ENCODE data around the gene SFT2D2.

The SFT2D2 gene

GRCh38 chr1:168210312-168210711 is 15.5 kb upstream of the SFT2D2 start:
- no peaks in the 10 kb centered on the region for H3K27me3 ChIP-seq (ENCODE audit: insufficient read depth, low read length, poor library complexity, severe bottlenecking)
- no peaks in the 10 kb centered on the region for H3K79me2 ChIP-seq (ENCODE audit: insufficient read depth, low read length)
- no peak overlapping the region for H2AFZ ChIP-seq (ENCODE audit: low read length)
- H3K9me3 ChIP-seq (ENCODE audit: insufficient read depth, low read depth, low read length): no peaks in the 10 kb centered on the region
- TF ChIP-seq CTCF (conservative IDR thresholded peaks at IDR 0.05; ENCODE audit: low read length): no peak
- TF ChIP-seq EZH2phosphoT487 (IDR thresholded peaks at IDR 0.05; ENCODE audit: borderline replicate concordance): no peak
- no peaks in the 10 kb centered on the region for H3K9me2 ChIP-seq (replicated peaks; ENCODE audit: low read depth, low read length)
- H3K9ac ChIP-seq (ENCODE audit: low read depth, low read length, poor library complexity, severe bottlenecking): no peak overlapping the region
- no peak overlapping the region for H3K4me2 ChIP-seq (ENCODE audit: low read depth, low read length, poor library complexity, severe bottlenecking)
- H3K4me3 ChIP-seq (ENCODE audit: low read length, poor library complexity, severe bottlenecking): no peak overlapping the region
- H3K36me3 ChIP-seq (ENCODE audit: insufficient read depth, low read length): no peaks in the 10 kb centered on the region
- H3F3A ChIP-seq (ENCODE audit: low read depth): no peaks in the 10 kb centered on the region
- no peaks in the 10 kb centered on the region for H4K20me1 ChIP-seq (ENCODE audit: insufficient read depth, low read length, poor library complexity, severe bottlenecking)
- no peaks in the 10 kb centered on the region for H3K4me1 ChIP-seq (ENCODE audit: insufficient read depth, low read length, poor library complexity, severe bottlenecking)

GRCh38 chr1:168213349-168213748 is 12.5 kb upstream of the SFT2D2 start:
- H3K79me2 ChIP-seq (ENCODE audit: insufficient read depth, low read length): no peaks in the 10 kb centered on the region
- no peak overlapping the region for H3K9ac ChIP-seq (ENCODE audit: low read depth, low read length, poor library complexity, severe bottlenecking)
- H3K9me3 ChIP-seq (ENCODE audit: insufficient read depth, low read depth, low read length): no peaks in the 10 kb centered on the region
- no peaks in the 10 kb centered on the region for H3F3A ChIP-seq (ENCODE audit: low read depth)
- no peaks in the 10 kb centered on the region for H3K9me2 ChIP-seq (replicated peaks; ENCODE audit: low read depth, low read length)
- no peak overlapping the region for H3K4me2 ChIP-seq (ENCODE audit: low read depth, low read length, poor library complexity, severe bottlenecking)
- H3K4me3 ChIP-seq (ENCODE audit: low read length, poor library complexity, severe bottlenecking): no peak overlapping the region
- H4K20me1 ChIP-seq (ENCODE audit: insufficient read depth, low read length, poor library complexity, severe bottlenecking): no peaks in the 10 kb centered on the region
- TF ChIP-seq CTCF (conservative IDR thresholded peaks at IDR 0.05; ENCODE audit: low read length) (no peak), EZH2phosphoT487 (IDR thresholded peaks at IDR 0.05; ENCODE audit: borderline replicate concordance) (no peak)
- H2AFZ ChIP-seq (ENCODE audit: low read length): no peak overlapping the region
- H3K27me3 ChIP-seq (ENCODE audit: insufficient read depth, low read length, poor library complexity, severe bottlenecking): no peaks in the 10 kb centered on the region
- no peaks in the 10 kb centered on the region for H3K36me3 ChIP-seq (ENCODE audit: insufficient read depth, low read length)
- no peaks in the 10 kb centered on the region for H3K4me1 ChIP-seq (ENCODE audit: insufficient read depth, low read length, poor library complexity, severe bottlenecking)

- Histone ChIP-seq H3K4me3 (ENCODE audit: low read length, poor library complexity, severe bottlenecking) (no peak overlapping the region), H3K36me3 (ENCODE audit: insufficient read depth, low read length) (no peaks in the 10 kb centered on the region), H3K4me2 (ENCODE audit: low read depth, low read length, poor library complexity, severe bottlenecking) (no peak overlapping the region), H3K4me1 (ENCODE audit: insufficient read depth, low read length, poor library complexity, severe bottlenecking) (no peaks in the 10 kb centered on the region), H3K79me2 (ENCODE audit: insufficient read depth, low read length) (no peaks in the 10 kb centered on the region), H3K9ac (ENCODE audit: low read depth, low read length, poor library complexity, severe bottlenecking) (no peak overlapping the region), H3K27me3 (ENCODE audit: insufficient read depth, low read length, poor library complexity, severe bottlenecking) (no peaks in the 10 kb centered on the region), H3F3A (ENCODE audit: low read depth) (no peaks in the 10 kb centered on the region), H3K9me2 (replicated peaks; ENCODE audit: low read depth, low read length) (no peaks in the 10 kb centered on the region), H2AFZ (ENCODE audit: low read length) (no peak overlapping the region), H4K20me1 (ENCODE audit: insufficient read depth, low read length, poor library complexity, severe bottlenecking) (no peaks in the 10 kb centered on the region), H3K9me3 (ENCODE audit: insufficient read depth, low read depth, low read length) (no peaks in the 10 kb centered on the region)
- TF ChIP-seq CTCF (conservative IDR thresholded peaks at IDR 0.05; ENCODE audit: low read length): no peak
- TF ChIP-seq EZH2phosphoT487 (IDR thresholded peaks at IDR 0.05; ENCODE audit: borderline replicate concordance): no peak
These were observed 9.6 kb upstream of the SFT2D2 start for GRCh38 chr1:168216171-168216570.

Measured in Loucy (cell line).